HG03097 (cell line): Measurements from ENCODE around the gene JPH2.

Experiments
- ATAC-seq: cut with Tn5 transposase; IDR thresholded peaks from one replicate; pipeline ENCODE4 v1.9.1; 2021; ENCODE audit not compliant: unreplicated experiment, low FRiP score

Gene JPH2

DNA sequence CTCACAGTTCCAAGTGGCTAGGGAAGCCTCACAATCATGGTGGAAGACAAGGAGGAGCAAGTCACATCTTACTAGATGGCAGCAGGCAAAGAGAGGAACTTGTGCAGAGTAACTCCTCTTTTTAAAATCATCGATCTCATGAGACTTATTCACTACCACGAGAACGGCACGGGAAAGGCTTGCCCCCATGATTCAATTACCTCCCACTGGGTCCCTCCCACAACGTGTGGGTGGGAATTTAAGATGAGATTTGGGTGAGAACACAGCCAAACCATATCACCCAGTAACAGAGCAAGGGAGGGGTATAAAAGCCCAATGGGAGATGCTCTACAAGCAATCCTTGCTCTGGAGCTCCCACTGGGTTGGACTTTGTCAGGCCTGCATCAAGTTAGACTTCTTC, 80.4 kb downstream of the JPH2 start:
- ATAC-seq, result no peak

DNA sequence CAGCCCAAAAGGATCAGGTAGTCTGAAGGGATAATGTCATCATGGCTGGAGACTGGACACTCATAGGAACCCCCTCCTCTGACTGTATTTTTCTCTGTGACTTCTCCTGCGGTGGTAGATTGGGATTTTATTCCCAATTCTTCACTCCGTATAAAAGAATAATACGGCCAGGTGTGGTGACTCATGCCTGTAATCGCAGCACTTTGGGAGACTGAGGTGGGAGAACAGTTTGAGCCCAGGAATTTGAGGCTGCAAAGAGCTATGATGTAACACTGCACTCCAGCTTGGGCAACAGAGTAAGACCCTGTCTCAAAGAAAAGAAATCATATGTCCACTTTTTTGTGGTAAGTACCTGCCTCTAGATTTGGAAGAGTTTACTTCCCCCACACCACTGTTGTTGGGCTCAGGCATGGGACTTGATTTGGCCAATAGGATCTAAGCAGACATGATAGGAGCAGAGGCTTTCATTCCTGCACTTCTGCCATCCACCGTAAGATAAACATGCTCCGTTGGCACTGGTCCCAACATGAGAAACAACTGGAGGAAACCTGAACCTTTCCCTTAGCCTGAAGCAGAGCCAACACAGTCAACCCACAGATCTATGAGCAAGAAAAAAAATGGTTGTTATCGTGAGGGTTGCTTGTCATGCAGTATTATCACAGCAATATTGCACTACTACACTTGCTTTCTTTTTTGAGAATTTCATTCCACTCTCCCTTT, 82.0 kb downstream of the JPH2 start:
- no peak for ATAC-seq

DNA sequence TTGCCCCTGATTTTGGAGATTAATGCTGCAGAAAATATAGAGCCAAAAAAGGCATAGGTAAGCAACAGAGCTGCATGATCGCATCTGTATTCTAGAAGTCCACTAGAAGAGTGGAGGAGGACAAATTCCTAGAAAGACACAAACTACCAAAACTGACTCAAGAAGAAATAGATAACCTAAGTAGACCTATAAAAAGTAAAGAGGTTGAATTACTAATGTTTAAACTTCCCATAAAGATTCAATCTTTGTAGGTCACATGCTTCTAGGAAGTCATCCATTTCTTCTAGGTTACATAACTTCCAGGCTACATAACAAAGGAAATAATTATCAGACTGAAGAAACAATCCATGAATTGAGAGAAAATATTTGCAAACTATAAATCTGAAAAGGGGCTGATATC, 84.4 kb downstream of the JPH2 start:
- ATAC-seq, result no peak

DNA sequence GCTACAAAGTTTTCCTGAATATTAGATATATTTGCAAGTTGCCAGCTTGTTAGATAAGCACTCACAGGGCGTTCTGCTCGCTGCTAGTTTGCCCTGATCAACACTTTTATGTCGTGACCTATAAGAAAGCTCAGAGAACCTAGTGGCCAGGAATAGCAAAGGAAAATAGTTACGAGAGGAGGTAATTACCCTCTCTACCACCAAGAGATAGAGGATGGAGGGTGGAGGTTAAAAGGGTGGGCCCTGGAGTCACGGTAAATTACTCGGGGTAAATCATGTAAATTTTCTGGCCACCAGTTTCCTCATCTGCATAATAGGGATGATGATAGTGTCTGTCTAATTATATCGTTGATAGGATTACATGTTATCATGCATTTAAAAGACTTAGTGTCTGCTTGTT, 87.2 kb downstream of the JPH2 start:
- ATAC-seq, result no peak

DNA sequence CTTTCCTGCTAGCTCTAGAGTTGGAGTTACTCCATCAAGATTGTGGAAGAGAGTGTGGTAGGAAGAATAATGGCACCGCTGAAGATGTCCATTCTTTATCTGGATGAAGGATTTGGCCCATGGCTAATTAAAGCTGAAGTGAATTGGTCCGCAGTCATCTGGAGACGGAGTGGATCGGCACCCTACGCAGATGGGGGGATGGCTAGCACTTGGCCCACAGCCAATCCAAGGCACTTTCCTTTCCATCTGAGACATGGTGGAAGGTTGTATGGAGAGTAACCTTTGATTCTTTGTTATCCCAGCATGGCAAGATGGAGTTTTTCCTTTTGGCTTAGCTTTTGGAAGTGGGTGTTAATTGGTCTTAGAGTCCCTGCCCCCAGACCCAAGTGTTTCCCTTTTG, 88.3 kb downstream of the JPH2 start:
- no peak for ATAC-seq

DNA sequence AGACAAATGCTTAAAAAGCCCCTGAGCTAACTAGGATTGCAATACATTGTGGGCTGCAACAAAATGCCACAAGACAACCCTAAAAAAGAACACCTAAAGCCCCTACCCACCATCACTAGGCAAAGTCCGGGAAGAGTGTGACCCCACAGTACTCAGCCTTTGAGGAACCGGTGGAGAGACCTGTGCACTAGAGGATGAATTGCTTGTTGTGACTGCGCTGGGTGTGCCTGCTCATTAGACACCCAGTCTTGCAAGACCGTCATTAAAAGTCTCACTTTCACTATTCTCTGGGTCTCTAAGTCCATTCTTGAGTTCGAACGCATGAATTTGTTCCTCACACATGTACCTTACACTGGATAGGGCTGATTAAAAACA, 88.7 kb downstream of the JPH2 start:
- no peak for ATAC-seq

DNA sequence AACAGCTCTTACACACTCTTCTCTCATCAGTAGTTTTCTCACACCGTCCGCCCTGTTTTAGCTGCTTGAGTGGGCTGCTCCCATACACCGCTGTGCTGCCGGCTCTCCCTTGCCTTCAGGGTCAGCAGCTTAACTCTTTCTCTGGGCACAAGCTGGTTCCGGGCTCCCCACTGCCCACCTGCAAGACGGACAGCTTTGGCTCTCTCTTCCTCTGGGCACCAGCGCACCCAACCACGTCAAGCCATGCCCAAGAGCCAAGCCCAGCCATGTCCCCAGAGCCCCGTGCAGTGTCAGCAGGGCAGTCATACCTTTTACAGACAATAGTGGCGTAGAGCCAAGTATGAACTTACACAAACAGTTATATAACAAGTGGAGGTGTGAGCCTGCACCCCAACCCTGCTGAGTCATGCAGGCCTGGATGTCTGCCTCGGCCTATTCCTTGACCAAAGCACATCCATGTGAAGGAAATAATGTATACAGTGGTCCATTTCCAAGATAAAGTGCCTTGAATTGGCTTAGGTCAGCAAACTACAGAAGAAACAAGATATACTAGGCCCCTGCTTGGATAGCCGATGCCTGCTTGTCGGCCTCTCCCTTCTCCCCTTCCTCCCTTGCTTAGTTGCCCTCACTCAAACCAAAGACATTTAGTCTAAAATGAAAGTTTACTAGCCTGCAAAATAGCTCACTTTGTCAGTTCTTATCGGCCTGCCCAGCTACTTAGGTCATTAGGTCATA, 89.3 kb downstream of the JPH2 start:
- ATAC-seq, result no peak

DNA sequence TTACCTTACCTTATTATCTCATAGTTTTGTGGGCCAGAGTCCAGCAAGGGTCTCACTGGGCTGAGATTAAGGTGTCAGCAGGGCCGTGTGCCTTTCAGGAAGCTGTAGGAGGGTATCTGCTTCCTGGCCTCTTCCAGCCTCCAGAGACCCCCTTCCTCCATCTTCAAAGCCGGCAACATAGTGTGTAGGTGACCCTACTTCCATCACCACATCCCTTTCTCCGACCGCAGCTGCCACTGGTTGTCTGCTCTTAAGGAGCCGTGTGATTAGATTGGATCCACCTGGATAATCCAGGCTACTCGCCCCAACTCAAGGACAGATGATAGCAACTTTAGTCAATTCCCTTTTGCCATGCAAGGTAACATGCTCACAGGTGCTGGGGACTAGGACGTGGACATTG, 91.2 kb downstream of the JPH2 start:
- no peak for ATAC-seq

DNA sequence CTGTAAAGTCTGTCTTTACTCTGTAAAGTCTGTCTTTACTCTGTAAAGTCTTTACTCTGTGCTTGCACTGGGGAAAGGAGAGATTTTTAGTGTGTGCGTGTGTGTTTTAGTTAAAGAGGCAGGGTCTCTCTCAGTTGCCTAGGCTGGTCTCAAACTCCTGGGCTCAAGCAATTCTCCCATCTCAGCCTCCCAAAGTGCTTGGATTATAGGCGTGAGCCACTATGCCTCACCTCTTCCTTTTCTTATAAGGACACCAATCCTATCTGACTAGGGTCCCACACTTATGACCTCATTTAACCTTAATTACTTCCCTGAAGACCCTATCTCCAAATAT, 93.8 kb downstream of the JPH2 start:
- ATAC-seq, result no peak

DNA sequence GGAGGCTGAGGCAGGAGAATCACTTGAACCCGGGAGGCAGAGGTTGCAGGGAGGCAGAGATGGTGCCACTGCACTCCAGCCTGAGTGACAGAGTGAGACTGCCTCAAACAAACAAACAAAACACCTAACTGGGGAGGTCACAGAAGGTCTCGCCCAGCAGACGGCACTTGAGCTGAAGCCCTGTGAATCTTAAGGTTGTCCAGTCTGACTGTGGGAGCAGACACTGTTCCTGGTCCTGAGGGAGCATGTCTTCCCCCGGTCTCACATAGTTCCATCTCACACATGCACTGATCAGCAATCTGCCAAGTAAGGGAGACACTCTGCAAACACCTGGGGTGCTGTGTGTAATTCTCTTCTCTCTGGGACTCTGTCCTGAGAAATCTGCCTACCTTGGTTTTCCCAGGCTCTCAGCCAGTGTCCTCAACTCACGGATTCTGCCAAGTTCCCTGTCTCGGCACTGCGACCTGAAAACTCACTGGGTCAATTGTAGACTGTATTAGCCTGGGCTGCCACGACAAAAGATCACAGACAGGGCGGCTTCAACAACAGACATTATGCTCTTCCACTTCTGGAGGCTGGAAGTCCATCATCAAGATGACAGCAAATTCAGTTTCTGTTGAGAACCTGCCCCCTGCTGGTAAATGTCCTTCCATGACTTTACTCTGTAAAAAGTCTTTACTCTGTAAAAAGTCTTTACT, 94.3 kb downstream of the JPH2 start:
- ATAC-seq, result no peak

DNA sequence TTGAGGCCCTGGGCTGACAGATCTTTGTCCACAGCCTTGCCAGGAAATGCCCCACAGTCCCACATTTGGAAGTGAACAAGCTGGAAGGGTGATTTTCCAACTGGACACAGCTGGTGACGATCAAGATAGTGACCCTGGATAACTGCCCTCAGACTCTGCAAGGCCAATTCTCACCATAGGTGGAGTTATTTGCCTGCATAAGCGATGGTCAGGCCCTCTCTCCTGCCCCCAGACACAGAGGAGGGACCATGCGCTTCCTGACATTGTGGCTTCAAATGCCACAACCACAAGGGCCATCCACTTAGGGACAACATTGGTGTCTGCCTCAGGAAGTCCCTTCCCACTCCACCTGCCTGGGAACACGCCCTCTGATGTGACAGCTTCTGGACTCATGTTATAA, 96.0 kb downstream of the JPH2 start:
- ATAC-seq, result no peak

DNA sequence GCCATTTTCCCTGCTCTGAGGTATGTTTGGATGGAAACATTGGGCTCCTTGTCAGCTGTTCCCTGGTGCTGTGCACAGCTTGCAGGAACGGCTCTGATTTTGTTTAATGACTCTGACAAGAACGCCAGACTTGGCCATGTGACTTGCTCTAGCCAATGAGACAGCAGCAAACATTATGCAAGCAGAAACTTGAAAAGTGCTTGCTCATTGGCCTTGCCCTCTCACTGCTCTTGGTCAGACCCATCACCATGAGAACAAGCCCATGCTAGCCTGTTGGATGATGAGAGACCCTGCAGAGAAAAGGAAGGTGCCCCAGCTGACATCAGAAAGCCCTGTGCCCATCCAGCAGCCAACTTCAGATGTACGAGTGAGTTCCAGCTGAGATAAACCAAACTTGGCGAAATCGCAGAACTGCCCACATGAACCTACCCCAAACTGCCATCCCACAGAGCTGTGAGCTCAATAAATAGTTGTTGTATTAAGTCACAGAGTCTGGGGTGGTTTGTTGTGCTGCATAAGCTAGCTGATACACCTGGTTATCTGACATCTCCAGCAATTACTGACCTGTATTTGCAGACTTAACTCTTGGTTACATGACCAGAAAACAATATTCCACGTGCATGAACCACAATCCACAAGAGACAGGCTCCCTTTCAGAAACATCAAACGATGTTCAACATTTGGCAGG, 96.9 kb downstream of the JPH2 start:
- no peak for ATAC-seq

DNA sequence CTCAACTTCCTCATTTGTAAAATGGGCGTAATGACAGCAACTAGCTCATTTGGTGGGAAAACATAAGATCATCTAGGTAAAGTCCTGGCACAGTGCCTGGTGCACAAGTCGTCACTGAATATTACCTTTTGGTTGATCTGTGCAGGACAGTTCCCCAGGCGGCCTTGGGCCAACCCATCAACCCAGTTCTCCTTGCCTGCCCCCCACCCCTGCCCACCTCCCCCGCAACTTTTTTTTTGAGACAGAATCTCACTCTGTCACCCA, 99.2 kb downstream of the JPH2 start:
- ATAC-seq, result no peak

DNA sequence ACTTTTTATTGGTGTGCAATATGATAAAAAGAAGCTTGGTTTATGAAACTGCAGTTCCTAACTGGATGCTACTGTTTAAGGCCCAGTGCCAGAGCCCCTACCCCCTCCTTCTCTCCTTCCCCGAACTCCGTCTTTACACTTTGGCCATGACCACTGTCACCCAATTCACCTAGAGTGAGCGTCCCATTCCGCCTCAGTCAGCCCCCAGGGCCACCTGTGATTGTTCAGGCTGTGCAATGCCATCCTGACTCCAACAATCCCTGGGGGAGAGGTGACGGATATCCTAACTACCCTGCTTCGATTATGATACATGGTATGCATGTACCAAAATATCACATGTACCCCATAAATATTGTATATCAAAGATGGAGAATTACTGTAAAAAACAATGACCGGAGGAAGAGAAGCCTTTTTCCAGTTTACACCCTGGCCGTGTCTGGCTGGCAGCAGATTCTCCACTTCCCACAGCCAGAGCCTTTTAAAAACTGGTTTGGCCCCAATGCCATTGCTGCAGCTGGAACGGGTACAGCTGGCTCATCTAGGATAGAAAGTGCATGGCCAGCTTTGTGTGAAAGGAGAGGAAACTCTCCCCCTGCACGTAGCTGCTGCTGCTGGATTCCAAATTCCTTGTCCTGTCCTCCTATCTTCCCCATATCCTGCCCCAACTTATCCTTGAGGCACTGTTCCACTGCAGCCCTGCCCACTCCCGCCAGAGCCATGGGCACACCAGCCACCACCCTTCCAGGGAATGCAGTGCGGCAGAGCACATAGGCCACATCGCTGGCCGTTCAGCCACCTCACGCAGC, 99.7 kb downstream of the JPH2 start:
- ATAC-seq, result no peak

DNA sequence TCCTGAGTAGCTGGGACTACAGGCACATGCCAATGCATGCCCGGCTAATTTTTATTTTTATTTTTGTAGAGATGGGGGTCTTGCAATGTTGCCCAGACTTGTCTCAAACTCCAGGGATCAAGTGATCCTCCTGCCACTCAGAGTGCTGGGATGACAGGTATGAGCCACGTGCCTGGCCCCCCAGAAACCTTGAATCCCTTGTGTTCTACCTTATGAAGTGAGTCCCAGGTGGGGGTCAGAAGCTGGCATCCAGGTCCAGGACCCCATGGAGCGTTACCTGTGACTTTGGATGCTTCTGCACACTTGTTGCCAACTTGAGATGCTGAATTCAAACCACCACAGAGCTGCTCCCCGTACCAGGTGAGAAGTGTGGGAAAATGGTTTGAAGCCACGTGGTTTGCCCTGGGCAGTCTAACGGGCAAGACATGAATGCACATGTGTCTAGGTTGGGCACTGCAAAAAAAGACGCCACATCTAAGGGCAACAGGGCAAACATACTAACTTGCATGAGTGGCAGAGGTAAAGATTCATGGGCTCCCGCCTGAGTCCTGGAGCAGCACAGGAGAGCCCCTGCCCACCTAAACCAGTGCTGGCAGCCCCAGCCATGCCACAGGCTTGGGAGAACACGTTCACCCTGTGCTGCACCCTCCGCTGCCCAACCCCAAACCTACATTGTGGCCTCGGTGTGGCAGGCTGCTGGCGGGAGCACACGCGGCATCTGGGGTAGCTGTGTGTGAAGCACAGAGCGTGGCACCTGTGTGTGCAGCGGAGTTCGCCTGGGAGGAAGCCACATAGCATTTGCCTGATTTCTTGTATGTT, 101.2 kb downstream of the JPH2 start:
- ATAC-seq, result no peak

DNA sequence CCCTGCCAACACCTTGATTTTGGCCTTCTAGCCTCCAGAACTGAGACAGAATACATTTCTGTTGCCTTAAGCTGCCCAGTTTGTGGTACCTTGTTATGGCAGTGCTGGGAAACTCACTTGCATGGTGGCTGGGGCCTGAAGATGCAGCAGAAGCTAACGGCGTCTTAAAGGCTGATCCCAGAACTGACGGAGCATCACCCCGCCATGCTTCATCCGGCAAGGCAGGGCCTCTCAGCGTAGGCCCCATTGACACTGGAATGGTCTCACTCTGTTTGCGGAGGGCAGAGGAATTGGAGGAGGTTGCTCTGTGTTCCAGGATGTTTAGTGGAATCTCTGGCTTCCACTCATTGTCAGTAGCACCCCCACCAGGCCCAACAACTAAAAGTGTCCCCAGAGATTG, 102.1 kb downstream of the JPH2 start:
- ATAC-seq, result no peak

DNA sequence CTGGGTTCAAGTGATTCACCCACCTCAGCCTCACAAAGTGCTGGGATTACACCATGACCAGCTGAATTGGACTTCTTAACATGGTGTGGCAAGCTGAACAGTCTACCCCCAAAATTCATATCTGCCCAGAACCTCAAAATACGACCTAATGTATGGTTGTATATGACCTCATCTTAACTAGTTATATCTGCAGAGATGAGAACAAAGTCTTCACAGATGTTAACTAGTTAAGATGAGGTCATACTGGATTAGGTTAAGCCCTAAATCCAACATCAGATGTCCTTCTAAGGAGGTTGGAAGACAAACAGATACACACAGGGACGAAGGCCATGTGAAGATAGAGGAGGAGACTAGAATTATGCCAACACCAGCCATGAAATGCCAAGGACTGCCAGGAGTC, 102.5 kb downstream of the JPH2 start:
- ATAC-seq, result no peak

DNA sequence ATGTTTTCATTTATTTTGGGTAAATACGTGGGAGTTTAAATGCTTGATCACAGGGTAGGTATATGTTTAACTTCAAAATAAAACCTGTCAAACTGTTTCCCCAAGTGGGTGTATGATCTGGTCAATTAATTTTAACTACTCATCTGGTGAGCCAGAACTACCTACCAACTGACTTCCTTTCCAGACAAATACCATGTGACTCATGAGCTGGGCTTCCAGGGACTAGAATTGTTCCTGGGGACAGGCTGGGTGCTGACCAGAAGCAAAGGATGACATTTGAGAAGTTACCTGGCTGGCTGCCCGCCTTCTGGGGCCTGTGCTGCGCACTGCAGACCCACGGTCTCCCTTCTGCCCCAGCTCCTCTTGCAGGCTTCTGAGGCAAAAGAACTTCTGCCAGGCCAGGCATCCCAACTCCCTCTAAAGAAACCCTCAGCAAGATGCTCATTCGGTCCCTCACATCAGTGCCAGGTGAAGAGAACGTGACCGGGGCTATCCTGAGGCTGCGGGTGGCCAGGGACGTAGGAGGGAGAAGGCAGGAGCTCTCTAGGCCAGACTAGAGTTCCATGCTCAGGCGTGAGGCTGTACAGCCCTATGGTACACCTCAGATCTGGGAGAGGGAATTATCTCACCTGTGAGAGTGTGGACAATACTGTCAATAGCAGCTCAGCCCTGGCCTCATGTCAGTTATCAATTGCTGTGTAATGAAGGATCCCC, 103.6 kb downstream of the JPH2 start:
- ATAC-seq, result no peak

DNA sequence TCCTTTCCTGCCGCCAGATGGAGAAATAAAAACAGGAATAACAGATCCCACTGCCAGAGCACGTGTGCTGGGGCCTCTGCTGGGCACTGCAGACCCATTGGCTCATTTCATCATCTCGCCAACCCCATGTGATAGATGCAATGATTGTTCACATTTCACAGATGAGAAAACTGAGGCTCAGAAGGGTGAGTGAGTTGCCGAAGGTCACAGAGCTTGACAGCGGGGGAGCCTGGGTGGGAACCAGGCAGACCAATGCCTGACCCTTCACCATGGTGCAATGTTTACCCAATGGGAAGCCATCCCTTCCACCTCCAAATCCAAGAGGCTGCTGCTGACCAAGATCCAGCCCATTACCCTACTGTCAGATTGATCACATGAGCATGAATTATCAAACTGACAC, 105.1 kb downstream of the JPH2 start:
- ATAC-seq, result no peak
